HepG2 (cell line): ENCODE results near the gene IQCE. TPM values are rescaled to one million over a fixed set of nuclear protein-coding genes. Genes with fewer than 3 reads are reported as not detected.

Experiments
- ATAC-seq: fragments of 200-7000 bp; cut with Tn5 transposase; 3 replicates; pipeline ENCODE4 v1.9.1; 2020; ENCODE audit warnings: mild to moderate bottlenecking, moderate library complexity
- BruUV-seq: library from RNA; stranded (reverse); fragments of 400-500 nt; replicated peaks from 2 replicates; lab custom pipeline; 2021; lab: Mats Ljungman, UMichigan
- CTCF ChIA-PET: fragments of 300-600 bp; formaldehyde crosslinking; extraction: SDS; loops from one replicate; lab custom pipeline; 2021; ENCODE audit warnings: low total read pairs, inconsistent platforms, low intra/inter-chr PET ratio; lab: Yijun Ruan, JAX
- POLR2A ChIA-PET: fragments of 350-600 bp; sonication (Branson Sonifier 250); formaldehyde crosslinking; loops from one replicate; lab custom pipeline; 2020; ENCODE audit warnings: antibody characterized with exemption, inconsistent platforms; lab: Yijun Ruan, JAX
- DNase-seq: peaks from one replicate; pipeline ENCODE4 v3.0.0-alpha.2; 2015; ENCODE audit warnings: low spot score
- FAIRE-seq: peaks from 3 replicates; lab custom pipeline; 2011; peaks lifted over from hg19 to GRCh38; lab: Jason Lieb, UNC
- H2AFZ ChIP-seq: one replicate; pipeline ENCODE4 v1.6.1; 2011; ENCODE audit warnings: low read length, inconsistent platforms
- H3K27ac ChIP-seq: fragments of 300-600 bp; 3 replicates; pipeline ENCODE4 v1.8.0; 2011; ENCODE audit warnings: mixed run types, mild to moderate bottlenecking, mixed read lengths, low read length, inconsistent platforms; ENCODE audit not compliant: insufficient read depth; ENCODE audit errors: extremely low read length
- H3K27me3 ChIP-seq, 2 experiments: fragments of 200-600 bp in 1 of 2; 2 replicates in 1 of 2; 3 replicates in 1 of 2; pipeline versions ENCODE4 v1.6.0 to v1.8.0; 2011; ENCODE audit warnings: low read length in 2 of 2, mild to moderate bottlenecking in 2 of 2, moderate library complexity in 2 of 2, inconsistent platforms in 1 of 2; ENCODE audit not compliant: insufficient read depth in 2 of 2, control insufficient read depth in 1 of 2
- H3K36me3 ChIP-seq, 2 experiments: fragments of 200-600 bp in 1 of 2; replicated peaks in 1 of 2; 2 replicates in 1 of 2; 3 replicates in 1 of 2; pipeline versions ENCODE4 v1.5.1 to v1.8.0; 2011; ENCODE audit warnings: low read length in 2 of 2, inconsistent platforms in 1 of 2; ENCODE audit not compliant: insufficient read depth in 2 of 2, control insufficient read depth in 1 of 2
- H3K4me1 ChIP-seq: 2 replicates; pipeline ENCODE4 v1.5.1; 2012; ENCODE audit warnings: low read length, inconsistent platforms; ENCODE audit not compliant: insufficient read depth
- H3K4me2 ChIP-seq: 2 replicates; pipeline ENCODE4 v1.6.0; 2011; ENCODE audit warnings: low read depth, low read length, inconsistent platforms
- H3K4me3 ChIP-seq, 3 experiments: fragments of 200-600 bp in 1 of 3; sonication (generic), shearing (Covaris generic) in 1 of 3; replicated peaks in 1 of 3; 2 replicates each; pipeline ENCODE4 v1.5.1; 2011 to 2016; ENCODE audit warnings: low read length in 3 of 3, inconsistent platforms in 2 of 3, low read depth in 2 of 3, mild to moderate bottlenecking in 2 of 3, control low read depth in 1 of 3, mixed read lengths in 1 of 3; ENCODE audit not compliant: insufficient read depth in 1 of 3
- H3K79me2 ChIP-seq: one replicate; pipeline ENCODE4 v1.6.1; 2011; ENCODE audit warnings: low read length, inconsistent platforms; ENCODE audit not compliant: insufficient read depth
- H3K9ac ChIP-seq: 2 replicates; pipeline ENCODE4 v1.6.0; 2011; ENCODE audit warnings: mild to moderate bottlenecking, low read depth, low read length, inconsistent platforms; ENCODE audit not compliant: insufficient read depth
- H3K9me3 ChIP-seq: 2 replicates; pipeline ENCODE4 v1.5.1; 2012; ENCODE audit warnings: mild to moderate bottlenecking, low read length
- H4K20me1 ChIP-seq: 2 replicates; pipeline ENCODE4 v1.6.0; 2011; ENCODE audit warnings: inconsistent platforms, mild to moderate bottlenecking, low read length, moderate library complexity; ENCODE audit not compliant: insufficient read depth
- FOXP1 ChIP-seq, 2 experiments: fragments of 450-650 bp in 1 of 2; IDR thresholded peaks; 2 replicates each; pipeline ENCODE4 v1.6.1; 2017 to 2018; ENCODE audit warnings: antibody characterized with exemption in 1 of 2
- NR2C2 ChIP-seq: sonication (generic); formaldehyde crosslinking; IDR thresholded peaks from 2 replicates; pipeline ENCODE4 v1.4.0; 2020; ENCODE audit warnings: missing genetic modification reagents, mild to moderate bottlenecking, moderate library complexity, borderline replicate concordance
- PHB2 ChIP-seq: fragments of 450-650 bp; IDR thresholded peaks from 2 replicates; pipeline ENCODE4 v1.6.1; 2018; ENCODE audit not compliant: partially characterized antibody
- RARA ChIP-seq: IDR thresholded peaks from 2 replicates; pipeline ENCODE4 v1.6.1; 2016; ENCODE audit warnings: missing genetic modification reagents, missing compliant biosample characterization
- SAP130 ChIP-seq: IDR thresholded peaks from 2 replicates; pipeline ENCODE4 v1.6.1; 2016; ENCODE audit warnings: low read depth
- ZNF124 ChIP-seq: sonication (generic); formaldehyde crosslinking; IDR thresholded peaks from 2 replicates; pipeline ENCODE4 v1.4.0; 2020; ENCODE audit warnings: missing genetic modification reagents
- ZNF44 ChIP-seq: sonication (generic); formaldehyde crosslinking; IDR thresholded peaks from 2 replicates; pipeline ENCODE4 v1.5.1; 2020; ENCODE audit warnings: mild to moderate bottlenecking, missing genetic modification reagents
- ZNF776 ChIP-seq: sonication (generic); formaldehyde crosslinking; IDR thresholded peaks from 2 replicates; pipeline ENCODE4 v1.4.0; 2020; ENCODE audit warnings: mild to moderate bottlenecking, missing genetic modification reagents
- ZNF792 ChIP-seq: IDR thresholded peaks from 2 replicates; pipeline ENCODE4 v1.6.1; 2016
- WGBS: methylation state at CpG from one replicate; pipeline ENCODE4 v1.1.6; 2017; ENCODE audit warnings: low lambda C conversion rate; 5-methylcytosine and 5-hydroxymethylcytosine counted together
- in situ Hi-C: cut with HindIII; loops from 2 replicates; pipeline ENCODE4 v1.10.0; 2017; ENCODE audit warnings: low pct_unique_long_range_greater_than_20kb; ENCODE audit not compliant: extremely low pct_ligation_motif_present
- intact Hi-C: fragments of 100-400 bp; cut with micrococcal nuclease; formaldehyde crosslinking; loops from one replicate; pipeline ENCODE4 v1.10.0; 2022; ENCODE audit not compliant: unreplicated experiment
- polyA plus RNA-seq, 8 experiments: library from polyadenylated mRNA; depleted of rRNA in 3 of 8; stranded (reverse) in 7 of 8; unstranded in 1 of 8; fragments of >200 nt; fragmentation: Illumina TruSeq in 4 of 8; extraction: Trizol in 4 of 8; gene quantifications; 2 replicates each; pipeline versions ENCODE4 v1.2.1 to v1.2.3, GENCODE V29; 2011 to 2016; ENCODE audit warnings: low read depth in 4 of 8, missing spikeins in 1 of 8, mixed read lengths in 1 of 8; ENCODE audit not compliant: insufficient read depth in 1 of 8
- total RNA-seq, 5 experiments: library from RNA; depleted of rRNA; stranded (reverse); fragments of >200 nt; fragmentation: Illumina TruSeq; extraction: Trizol; gene quantifications; 2 replicates each; pipeline ENCODE4 v1.2.3, GENCODE V29; 2016; ENCODE audit warnings: low read depth in 1 of 5
- TF ChIP-seq, protein P1 (sequence below): sonication (generic); formaldehyde crosslinking; conservative IDR thresholded peaks from 2 replicates; pipeline ENCODE4 v1.4.0; 2020; ENCODE audit warnings: mild to moderate bottlenecking, missing genetic modification reagents, moderate library complexity
- TF ChIP-seq, protein P2 (sequence below): sonication (generic); formaldehyde crosslinking; IDR thresholded peaks from 2 replicates; pipeline ENCODE4 v1.8.0; 2022; ENCODE audit warnings: missing genetic modification reagents, mild to moderate bottlenecking, moderate library complexity, borderline replicate concordance

IQCE gene
- total and polyA plus RNA-seq, 2 of the 13 experiments (the other 11 are each of a cell fraction or from before 2014, with no cell fraction given), result 1.5 to 2.5 TPM

DNA sequence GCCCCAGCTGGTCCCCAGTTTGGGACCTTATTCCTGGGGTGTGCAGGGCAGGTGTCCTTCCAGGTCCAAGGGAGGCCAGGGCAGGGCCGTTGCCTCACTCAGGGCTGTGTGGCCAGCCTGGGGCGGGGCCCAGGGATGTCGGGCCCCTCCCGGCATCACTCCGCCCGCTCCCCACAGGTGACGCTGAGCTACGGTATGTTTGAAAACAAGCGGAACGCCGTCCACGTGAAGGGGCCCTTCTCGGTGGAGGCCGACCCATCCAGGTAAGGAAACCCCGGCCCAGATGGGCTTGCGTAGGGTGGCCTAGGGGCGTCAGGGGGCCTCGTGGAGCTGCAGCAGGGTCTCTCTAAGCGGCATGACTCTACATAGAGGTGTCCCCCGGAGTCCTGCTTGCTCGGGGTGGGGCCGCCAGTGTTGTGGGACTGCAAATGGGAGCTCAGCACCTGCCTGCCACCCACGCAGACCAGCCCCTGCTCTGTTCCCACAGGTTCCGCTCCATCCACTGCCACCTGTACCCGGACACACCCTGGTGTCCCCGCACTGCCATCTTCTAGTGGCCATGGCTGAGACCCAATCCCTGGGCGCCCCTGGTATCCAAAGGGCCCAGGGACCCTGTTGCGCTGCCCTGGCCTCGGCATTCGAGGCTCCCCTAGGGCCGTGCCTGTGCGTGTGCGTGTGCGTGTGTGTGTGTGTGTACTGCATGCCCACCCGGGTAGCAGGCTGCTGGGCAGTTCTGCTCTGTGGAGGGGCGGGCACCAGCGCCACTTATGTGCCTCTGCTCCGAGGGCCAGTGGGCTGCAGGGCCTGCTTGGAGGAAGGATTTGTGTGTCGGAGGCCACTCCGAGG, 31.9 kb upstream of the IQCE start (continued):
- TF ChIP-seq NR2C2 (CRISPR knock-in tag), result no peak

DNA sequence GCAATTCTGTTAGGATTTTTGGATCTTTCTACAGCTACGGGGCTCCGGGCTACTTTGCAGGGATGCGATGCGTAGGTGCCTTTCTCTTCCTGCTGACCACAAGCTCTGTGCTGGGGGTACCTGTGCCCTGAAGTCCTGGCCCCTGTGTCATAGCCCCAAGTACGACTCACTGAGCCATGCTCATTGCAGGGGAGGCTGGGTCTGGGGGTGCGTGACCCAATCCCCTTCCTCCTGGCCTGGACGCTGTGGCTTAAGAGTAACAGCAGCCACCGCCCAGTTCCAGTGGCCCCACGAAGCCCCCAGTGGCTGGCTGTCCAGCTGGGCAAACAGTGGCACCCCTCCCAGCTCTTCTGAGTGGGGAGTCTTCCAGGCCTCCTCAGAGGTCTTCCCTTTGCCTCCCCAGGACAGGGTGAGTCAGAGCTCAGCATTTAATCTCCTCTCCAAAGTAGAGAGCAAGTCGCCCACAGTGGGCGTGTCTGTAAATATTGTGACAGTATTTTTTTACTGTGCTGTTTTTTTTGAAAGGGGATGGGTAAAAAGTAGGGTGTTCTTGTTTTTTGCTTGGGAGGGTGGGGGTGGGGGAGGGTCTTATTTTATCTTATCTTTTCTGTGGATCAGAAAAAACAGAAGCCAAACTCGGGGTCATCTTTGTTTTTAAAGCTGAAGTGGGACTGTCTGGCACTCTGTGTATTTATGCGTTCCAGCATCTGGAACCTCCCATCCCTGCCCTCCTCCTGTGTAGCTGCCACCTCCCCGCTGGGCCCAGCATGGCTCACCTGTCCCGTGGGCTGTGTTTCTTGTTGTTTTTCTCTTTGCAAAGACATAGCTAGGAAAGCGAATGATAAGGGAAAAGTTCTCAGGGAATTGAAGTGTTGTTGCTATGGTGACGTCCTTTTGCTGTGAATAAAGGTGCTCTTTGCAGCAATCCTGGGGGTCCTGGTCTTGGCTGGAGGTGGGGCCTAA, 31.0 kb upstream of the IQCE start:
- Histone ChIP-seq H3K27me3 (peaks cover 0 to 21% of the 10 kb centered on the region in 2 experiments; a peak in 2 of 5 replicates), H2AFZ (no peak overlapping the region), H3K4me1 (peaks cover 59% of the 10 kb centered on the region), H4K20me1 (no peaks in the 10 kb centered on the region), H3K4me2 (no peak overlapping the region), H3K4me3 (no peak overlapping the region), H3K9me3 (no peaks in the 10 kb centered on the region), H3K9ac (no peak overlapping the region), H3K79me2 (no peaks in the 10 kb centered on the region), H3K36me3 (no peaks in the 10 kb centered on the region), H3K27ac (no peak overlapping the region)
- 40% methylated on average over 12 of the region's 17 CpGs for WGBS
- FAIRE-seq (peak; percentile 51), ATAC-seq (peak; percentile 11; the same call in 2 of the 3 replicates), DNase-seq (peak; percentile 84)
- intact Hi-C loops, result no loop called here
- POLR2A ChIA-PET, result interaction anchor here (0.8 to 1.1 kb wide), 3 partner anchors 17 to 132 kb away, joined by 3 read pairs; no protein-coding TSS in a partner anchor
- BruUV-seq, result no TSS peak
- in situ Hi-C loops, result no loop called here
- CTCF ChIA-PET, result no interaction called here
- TF ChIP-seq SAP130 (CRISPR knock-in tag) (0 out of 2 replicates have a peak, but pooled peaks have one; percentile 18), FOXP1 (IDR thresholded peaks at IDR 0.05) (no peak), FOXP1 (CRISPR knock-in tag; IDR thresholded peaks at IDR 0.05) (peak; percentile 28; the same call in 1 of the 2 replicates), ZNF776 (CRISPR knock-in tag) (no peak), ZNF792 (0 out of 2 replicates have a peak, but pooled peaks have one; percentile 20), PHB2 (no peak), ZNF124 (0 out of 2 replicates have a peak, but pooled peaks have one; percentile 34), RARA (CRISPR knock-in tag) (0 out of 2 replicates have a peak, but pooled peaks have one; percentile 13), ZNF44 (CRISPR knock-in tag) (no peak)
- TF ChIP-seq, protein P1, sequence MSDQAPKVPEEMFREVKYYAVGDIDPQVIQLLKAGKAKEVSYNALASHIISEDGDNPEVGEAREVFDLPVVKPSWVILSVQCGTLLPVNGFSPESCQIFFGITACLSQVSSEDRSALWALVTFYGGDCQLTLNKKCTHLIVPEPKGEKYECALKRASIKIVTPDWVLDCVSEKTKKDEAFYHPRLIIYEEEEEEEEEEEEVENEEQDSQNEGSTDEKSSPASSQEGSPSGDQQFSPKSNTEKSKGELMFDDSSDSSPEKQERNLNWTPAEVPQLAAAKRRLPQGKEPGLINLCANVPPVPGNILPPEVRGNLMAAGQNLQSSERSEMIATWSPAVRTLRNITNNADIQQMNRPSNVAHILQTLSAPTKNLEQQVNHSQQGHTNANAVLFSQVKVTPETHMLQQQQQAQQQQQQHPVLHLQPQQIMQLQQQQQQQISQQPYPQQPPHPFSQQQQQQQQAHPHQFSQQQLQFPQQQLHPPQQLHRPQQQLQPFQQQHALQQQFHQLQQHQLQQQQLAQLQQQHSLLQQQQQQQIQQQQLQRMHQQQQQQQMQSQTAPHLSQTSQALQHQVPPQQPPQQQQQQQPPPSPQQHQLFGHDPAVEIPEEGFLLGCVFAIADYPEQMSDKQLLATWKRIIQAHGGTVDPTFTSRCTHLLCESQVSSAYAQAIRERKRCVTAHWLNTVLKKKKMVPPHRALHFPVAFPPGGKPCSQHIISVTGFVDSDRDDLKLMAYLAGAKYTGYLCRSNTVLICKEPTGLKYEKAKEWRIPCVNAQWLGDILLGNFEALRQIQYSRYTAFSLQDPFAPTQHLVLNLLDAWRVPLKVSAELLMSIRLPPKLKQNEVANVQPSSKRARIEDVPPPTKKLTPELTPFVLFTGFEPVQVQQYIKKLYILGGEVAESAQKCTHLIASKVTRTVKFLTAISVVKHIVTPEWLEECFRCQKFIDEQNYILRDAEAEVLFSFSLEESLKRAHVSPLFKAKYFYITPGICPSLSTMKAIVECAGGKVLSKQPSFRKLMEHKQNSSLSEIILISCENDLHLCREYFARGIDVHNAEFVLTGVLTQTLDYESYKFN (CRISPR knock-in tag), result 0 out of 2 replicates have a peak, but pooled peaks have one; percentile 35
- TF ChIP-seq, protein P2, sequence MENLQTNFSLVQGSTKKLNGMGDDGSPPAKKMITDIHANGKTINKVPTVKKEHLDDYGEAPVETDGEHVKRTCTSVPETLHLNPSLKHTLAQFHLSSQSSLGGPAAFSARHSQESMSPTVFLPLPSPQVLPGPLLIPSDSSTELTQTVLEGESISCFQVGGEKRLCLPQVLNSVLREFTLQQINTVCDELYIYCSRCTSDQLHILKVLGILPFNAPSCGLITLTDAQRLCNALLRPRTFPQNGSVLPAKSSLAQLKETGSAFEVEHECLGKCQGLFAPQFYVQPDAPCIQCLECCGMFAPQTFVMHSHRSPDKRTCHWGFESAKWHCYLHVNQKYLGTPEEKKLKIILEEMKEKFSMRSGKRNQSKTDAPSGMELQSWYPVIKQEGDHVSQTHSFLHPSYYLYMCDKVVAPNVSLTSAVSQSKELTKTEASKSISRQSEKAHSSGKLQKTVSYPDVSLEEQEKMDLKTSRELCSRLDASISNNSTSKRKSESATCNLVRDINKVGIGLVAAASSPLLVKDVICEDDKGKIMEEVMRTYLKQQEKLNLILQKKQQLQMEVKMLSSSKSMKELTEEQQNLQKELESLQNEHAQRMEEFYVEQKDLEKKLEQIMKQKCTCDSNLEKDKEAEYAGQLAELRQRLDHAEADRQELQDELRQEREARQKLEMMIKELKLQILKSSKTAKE (CRISPR knock-in tag), result no peak
